Esophagus mucosa (tissue), 1 donor: ENCODE results near the gene NEUROG3. TPM values are rescaled to one million over a fixed set of nuclear protein-coding genes. Genes with fewer than 3 reads are reported as not detected.

Source experiments
- ATAC-seq: fragments of 200-7000 bp; cut with Tn5 transposase; one replicate; pipeline ENCODE4 v1.9.1; 2020
- total RNA-seq: library from RNA; stranded (reverse); gene quantifications from one replicate; pipeline ENCODE4 v1.2.4, GENCODE V29; 2023
- donor health status: DM: yes; HTN: yes; CAD: no.

Gene NEUROG3, protein sequence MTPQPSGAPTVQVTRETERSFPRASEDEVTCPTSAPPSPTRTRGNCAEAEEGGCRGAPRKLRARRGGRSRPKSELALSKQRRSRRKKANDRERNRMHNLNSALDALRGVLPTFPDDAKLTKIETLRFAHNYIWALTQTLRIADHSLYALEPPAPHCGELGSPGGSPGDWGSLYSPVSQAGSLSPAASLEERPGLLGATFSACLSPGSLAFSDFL
- not detected for total RNA-seq

DNA sequence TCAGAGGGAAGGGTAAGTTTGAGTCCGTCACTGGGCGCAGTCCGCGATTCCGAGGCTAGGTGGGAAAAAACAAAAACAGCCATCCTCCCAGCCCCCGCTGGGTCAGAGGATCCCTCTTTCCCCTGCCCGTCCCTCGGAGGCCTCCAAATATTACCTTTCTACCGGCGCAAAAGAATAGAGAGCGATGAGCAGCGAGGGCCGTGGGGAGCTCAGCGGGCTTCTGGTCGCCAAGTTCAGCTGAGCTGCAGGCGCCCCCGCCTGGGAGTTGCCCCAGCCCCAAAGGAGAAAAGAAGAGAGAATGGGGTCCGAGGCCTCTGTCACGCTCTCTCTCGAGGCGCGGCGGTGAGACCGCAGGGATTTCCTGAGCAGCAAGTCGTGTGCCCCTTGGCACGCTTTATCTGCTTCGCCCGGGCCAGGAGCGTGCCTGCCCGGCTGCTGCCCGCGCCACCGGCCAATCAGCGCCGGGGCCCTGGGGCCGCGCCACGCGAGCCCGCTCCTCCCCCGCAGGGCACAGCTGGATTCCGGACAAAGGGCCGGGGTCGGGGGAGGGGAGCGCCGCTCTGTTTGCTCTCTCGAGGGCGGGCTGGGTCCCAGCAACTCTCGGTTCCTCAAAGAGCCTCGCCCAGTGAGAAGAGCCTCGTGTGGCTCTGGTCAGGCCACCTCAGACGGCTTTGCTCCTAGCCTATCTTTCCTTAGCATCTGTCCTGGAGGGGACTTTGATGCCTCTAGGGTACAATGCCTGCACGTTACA is at the start of gene NEUROG3:
TSS of gene NEUROG3 (minus strand) at position 367 of the 751 bp plus-strand sequence. CDS start 379 bp downstream, outside the sequence.
- no peak for ATAC-seq

DNA sequence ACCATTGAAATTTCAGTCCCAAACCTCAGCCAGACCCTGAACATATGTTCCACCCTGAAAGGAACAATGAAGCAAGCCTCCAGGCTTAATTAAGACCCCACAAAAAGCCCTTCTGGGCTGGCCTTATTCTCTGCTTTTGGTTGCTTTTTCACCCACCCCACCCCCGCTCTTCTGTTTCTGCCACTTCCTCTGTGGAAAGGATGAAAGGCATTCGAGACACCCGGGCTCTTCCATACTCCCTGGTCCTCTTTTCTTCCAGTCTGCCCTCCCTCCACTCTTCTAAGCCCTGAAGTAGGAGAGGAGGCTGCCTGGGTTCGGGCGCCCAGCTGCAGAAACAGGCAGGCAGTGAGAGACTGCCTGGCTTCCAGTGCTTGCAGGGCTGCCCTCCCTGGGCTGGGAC is 47.4 kb upstream of the NEUROG3 start:
- no peak for ATAC-seq

DNA sequence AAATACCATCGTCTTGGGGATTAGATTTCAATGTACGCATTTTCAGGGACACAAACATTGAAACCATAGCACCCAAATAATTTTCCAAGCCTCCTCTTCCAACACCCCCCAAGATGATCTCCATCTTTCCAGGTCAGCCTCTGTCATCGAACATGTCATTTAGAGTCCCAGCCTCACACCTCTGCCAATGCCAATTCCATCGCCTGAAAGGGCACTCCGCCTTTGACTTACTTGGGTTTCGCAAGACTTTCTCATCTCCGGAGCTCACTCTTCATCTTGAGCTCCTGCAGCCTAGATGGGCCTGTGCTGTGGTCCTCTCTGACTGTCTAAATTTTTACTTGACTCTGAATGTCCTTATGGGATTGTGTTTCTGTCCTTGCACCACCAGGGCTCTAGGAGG is 46.4 kb upstream of the NEUROG3 start:
- no peak for ATAC-seq

DNA sequence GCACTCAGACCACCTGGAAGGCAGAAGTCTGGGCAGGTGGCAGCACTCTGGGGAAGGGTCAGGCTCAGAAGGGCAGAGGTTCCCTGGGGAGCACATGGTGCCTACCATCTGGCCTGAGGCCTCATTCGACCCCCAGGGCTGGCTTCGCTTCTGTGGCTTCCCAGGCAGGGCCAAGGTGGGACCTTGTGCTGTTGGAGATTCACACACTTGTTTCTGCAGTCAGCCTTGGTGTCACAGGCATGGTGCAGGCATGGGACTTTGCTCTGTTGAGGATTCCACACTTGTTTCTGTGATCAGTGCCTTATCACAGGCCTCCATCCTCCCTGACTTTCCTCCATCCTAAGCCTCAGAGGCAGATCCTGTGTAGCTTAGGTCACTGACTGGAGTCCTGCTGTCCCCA is 45.5 kb upstream of the NEUROG3 start:
- no peak for ATAC-seq

DNA sequence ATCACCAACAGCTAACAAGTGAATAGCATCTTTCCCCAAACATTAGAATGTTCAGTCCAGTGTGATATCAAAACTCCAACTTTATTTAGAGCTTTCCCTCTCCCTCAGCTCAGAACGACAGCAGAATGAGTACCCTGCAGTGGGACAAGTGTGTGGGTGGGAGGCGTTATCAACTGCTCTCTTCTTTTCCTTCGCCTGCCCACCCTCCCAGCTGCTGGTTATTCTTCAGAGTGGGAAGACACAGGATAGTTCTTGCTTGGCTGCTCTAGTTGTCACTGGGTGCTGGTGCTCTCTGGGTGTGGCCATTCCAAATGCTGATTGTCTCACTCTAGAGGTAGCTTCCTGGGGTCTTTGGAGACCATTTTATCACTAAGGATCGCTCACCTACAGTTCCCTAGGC is 43.1 kb upstream of the NEUROG3 start:
- ATAC-seq = no peak

DNA sequence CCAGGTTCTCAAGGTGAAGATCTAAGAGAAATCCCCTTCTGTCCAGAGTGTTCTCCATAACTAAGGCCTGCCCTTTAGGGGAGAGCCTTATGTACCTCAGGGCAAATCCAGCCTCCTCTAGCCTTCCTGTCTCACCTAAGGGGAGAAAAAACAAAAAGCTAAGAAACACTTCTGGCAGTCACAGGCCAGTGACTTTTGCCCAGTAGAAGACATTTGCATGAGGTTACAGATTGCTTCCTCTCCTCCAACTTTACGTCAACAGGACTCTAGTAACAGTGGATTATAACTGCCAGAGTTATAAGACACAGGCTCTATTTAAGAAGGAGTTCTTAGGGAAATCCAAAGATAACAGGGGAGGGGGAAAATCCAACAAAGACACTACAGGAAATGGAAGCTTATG is 40.9 kb upstream of the NEUROG3 start:
- no peak for ATAC-seq

DNA sequence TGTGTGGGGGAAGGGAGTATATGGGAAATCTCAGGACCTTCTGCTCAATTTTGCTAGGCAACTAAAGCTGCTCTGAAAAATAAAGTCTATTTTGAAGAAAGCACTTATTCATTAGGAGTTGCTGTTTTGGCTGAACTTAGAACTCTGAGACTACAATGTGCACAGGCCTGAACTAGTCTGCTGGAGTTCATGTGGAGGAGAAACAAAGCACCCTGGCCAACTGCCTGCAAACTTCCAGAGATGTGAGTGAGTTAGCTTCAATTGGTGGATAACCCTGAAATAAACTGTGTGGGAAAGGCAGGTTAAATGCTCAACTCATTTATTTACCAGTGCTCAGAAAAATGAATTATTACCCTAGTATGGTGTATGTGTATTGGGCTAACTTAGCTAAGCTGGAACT is 39.5 kb upstream of the NEUROG3 start:
- ATAC-seq = peak; percentile 60

DNA sequence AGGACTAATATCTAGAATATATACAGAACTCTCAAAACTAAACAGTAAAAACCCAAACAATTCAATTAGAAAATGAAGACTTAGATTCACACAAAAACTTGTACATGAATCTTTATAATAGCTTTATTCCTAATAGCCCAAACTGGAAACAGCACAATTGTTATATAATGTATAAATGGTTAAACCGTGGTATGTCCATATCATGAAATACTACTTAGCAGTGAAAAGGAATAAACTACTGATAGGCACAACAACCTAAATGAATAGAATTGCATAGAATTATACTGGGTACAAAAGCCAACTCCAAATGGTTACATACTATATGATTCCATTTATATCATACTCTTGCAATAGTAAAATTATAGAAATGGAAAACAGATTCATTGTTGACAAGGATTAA is 35.9 kb upstream of the NEUROG3 start:
- no peak for ATAC-seq

DNA sequence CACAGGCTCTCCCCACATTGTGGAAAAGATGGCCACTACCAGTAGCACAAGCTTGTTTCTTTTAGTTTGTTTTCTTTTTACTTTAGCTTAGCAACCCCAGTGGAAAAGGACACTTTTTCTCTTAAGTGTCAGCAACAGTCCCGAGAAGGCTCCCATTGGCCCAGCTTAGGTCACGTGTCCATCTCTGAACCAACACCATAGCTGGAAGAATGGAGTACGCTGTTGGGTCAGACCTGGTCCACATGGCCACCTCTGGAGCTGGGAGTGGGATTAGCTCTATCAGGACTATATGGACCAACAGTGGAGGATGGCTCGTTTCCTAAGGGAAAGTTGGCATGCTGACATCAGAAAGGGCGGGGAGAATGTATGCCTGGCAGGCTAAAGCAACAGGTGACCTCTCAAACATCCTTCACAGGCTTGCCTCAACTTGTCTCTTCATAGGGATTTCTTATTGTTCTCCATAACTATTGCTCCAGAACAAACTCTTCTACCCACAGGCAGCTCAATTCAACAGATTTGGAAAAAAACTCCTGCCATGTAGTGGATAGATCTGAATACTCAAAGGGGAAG is 27.6 kb upstream of the NEUROG3 start:
- ATAC-seq = no peak

DNA sequence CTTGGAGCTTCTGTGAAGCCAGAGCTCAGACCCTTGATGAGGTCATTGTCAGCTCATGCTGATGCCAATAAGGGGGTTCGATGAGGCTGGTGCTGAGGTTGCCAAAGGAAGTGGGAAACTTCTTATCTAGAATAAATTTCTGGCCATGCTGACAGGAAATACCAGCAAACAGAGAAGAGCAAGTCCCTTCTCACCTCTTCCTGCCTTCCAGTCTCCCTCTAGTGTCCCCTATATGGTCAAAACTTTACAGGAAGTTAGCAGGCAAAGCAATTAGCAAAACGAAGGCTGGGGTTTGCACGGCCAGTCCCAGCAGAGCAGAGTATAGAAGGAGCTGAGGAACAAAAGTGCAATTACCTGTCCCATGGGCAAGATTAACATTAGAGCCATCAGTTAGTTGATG is 15.1 kb upstream of the NEUROG3 start:
- ATAC-seq = no peak

DNA sequence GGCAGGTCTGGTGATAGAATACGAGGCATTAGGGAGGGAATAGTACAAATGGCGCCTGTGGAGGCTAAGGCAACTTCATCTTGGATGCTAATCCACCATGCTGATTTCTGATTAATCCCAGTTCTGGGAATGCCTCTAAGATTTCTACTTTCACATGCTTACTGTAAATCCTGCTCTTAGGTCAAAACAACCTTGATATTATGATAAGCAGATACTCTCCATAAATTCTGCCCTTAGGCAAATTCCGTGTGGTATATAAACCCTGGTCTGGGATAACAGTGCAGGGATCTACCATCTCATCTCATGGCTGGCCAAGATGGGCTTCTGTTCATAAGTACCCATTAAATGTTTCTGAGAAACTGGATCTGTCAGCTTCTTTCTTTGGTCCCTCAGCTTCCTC is 11.4 kb upstream of the NEUROG3 start:
- no peak for ATAC-seq

DNA sequence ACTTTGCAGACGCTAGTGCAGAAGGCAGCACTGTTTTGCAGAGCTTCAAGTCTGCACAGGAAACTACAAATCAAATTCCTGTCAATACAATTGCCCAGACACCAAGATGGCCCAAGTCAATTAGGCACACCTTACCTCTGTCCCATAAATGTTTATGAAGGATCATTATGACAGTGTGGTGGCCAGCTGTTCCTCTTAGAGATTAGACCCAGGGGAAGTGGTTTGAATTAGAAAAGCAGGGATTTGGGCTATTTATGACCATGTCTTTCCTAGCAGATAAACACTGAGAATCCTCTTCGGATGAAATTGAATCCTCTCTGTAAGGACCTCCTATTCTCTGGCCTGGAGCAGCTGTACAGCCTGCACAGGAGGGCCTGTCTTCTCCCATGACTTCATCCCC is 9.9 kb upstream of the NEUROG3 start:
- no peak for ATAC-seq

DNA sequence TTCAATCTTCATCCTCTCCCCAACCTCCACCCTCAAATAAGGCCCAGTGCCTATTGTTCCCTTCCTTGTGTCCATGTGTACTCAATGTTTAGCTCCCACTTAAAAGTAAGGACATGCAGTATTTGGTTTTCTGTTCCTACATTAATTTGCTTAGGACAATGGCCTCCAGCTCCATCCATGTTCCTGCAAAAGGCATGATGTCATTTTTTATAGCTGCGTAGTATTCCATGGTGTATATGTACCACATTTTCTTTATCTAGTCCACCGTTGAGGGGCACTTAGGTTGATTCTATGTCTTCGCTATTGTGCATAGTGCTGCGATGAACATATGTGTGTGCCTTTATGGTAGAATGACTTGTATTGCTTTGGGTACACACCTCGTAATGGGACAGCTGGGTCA is 7.2 kb upstream of the NEUROG3 start:
- no peak for ATAC-seq

DNA sequence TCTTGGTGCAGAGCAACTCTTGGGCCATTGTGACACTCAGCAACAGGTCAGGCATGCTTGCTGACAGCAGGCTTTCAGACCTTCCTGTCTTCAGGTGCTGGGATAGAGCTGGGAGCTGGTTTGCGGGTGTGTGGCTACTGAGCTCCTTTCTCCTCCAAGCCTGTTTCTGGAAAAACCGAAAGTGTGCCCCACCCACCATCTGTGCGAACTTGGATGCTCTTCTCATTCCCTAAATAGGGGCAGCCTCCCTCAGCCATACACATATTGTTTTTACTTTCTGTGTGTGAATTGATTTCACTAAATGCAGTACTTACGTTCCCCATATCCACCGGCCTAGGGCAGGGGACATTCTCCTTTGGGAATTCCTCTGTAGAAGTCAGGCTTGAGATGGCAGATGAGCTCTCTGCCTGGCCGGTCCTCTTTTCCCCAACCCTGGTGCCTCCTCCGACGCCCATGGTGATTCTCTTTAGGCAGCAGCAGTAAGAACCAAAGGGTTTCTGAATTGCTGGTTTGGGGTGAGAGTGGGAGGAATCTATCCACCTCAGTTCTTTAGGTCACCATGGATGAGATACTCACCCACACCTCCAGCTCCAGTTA is 6.3 kb upstream of the NEUROG3 start:
- no peak for ATAC-seq

DNA sequence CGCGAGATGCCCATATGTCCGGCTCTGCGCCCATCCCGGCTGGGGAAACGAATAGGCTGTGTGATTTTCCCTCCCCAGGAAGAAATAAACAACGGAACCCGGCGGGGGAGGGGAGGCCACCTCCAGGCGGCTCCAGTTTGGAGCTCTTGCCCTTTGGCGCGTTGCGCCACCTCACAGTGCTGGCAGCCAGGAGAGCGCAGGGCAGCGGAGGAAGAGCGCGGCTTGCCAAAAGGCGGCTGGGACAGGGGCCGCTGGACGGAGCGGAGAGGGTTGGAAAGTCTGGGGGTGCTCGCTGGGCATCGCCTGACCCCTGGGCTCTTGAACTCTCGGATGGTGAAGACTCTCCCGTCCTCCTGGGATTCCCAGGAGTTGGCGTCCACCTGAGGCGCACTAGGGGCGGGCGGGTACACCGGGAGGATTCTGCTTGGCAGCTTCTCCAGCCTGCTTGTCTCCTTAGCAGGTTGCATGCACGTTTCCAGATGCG is 5.3 kb upstream of the NEUROG3 start:
- no peak for ATAC-seq

DNA sequence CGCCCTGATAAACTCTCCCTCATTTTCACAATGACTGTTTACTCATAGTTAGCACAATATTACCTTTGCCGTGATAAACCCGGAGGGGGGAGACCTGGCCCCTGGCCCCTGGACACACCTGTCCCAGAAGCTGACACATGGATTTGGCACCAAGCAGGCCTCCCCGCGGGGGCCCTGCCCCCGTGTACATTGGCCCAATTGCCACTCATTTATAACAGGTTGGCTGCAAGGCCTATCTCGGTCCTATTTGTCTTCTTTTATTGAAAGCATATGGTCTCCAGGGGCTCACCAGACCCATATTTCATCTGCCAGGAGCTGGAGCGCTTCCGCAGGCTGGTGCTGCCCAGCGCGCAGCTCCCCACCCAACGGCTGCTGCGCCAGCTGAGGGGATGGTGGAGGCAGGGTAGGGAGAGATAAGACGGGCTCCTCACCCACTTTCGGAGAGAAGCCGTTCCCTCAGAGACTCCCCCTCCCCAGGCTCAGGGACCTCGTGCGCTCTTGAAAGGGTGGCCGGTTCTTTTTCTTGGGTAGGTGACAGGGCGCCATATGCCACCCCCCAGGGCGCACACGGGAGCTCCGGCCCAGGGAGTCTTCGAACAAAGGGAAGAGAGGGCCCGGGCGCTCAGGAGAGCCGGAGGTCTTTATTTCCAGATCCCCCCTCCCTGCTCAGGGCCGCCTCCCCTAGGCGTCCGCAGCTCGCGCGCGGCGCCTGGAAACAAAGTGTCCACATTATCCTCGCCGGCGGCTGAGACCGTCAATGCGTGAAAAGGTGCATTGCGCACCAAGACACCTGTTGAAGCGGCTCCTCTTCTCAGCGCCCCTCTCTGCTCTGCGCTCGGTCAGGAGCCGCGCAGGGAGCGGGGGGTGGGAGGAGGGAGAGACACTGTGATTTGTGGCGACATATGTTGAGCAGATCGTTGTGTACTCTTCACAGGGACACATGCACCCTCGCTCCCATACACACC is 4.3 kb upstream of the NEUROG3 start:
- ATAC-seq = no peak

DNA sequence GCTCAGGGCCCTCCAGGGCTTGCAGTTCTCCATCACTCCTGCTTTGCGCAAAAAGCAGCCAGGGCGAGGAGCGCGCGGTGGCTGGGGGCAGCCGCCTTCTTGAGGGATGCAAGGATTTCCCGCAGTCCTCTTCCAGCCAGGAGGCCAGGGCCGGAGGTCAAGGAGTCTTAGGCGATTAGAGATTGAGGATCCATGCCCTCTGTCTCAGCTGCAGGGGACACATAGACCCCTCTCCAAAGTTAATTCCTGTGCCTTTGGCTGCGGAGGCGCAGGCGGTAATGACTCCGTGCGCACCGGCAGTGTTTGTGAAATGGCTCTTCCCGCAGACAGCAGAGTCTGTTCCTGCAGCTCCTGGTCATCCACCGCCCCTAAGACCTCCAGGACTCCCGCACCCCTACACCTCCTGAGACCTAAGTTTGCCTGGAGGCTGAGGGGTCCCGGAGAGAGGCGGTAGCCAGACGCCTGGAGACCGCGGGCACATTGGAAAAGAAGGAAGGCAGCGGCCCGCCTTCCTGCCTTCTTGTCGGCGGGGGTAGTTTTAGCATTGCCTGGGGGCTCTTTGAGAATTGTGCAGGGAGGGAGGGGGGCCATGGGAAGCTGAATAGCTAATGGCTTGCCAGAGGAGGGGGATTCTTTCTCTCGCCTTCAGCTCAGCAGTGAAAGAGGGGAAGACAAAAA is 3.3 kb upstream of the NEUROG3 start:
- ATAC-seq = no peak

DNA sequence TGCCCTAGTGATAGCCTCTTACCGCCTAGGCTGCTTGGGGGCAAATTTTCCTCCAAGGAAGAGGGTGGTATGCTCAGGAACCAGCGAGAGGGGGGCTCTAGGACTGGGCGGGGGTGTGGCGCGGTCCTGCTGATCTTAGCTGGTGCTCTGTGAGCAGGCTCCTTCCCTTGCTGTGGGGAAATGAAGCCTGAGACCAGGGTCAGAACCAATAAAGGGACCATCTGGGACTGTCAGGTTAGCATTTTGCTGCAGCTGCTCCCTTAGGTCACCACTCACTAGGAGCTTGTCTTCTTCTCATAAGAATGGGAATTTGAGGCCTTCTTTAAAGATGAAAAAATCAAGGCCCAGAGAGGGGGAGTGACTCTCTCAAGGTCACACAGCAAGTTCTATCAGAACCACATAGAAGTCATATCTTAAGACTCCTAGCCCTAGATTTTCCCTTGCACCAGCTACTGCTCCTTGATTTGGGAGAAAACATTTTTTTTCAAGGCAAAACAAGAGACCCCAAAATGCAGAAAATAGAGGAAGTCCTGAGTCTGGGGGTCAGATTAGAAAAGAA is 2.0 kb upstream of the NEUROG3 start:
- no peak for ATAC-seq

DNA sequence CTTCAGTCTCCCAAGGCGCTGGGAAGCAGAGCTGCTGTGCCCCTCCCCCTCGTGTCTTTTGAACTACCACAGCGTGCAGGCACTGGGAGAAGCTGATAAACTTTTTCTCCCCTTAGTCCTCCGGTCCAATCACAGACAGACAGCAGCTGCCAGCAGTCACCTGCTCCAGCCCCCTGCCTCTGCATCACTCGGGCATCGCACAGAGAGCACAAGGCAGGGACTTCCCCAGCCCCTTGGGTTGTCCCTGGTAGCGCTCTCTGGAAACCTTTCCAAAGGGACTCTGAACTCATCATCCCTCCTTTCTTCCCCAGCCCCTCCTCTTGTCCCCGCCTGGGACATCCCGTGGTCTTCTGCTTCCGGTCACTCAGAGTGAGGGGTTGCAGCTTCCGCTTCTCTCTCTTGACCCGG is 1.4 kb upstream of the NEUROG3 start:
- ATAC-seq = no peak

DNA sequence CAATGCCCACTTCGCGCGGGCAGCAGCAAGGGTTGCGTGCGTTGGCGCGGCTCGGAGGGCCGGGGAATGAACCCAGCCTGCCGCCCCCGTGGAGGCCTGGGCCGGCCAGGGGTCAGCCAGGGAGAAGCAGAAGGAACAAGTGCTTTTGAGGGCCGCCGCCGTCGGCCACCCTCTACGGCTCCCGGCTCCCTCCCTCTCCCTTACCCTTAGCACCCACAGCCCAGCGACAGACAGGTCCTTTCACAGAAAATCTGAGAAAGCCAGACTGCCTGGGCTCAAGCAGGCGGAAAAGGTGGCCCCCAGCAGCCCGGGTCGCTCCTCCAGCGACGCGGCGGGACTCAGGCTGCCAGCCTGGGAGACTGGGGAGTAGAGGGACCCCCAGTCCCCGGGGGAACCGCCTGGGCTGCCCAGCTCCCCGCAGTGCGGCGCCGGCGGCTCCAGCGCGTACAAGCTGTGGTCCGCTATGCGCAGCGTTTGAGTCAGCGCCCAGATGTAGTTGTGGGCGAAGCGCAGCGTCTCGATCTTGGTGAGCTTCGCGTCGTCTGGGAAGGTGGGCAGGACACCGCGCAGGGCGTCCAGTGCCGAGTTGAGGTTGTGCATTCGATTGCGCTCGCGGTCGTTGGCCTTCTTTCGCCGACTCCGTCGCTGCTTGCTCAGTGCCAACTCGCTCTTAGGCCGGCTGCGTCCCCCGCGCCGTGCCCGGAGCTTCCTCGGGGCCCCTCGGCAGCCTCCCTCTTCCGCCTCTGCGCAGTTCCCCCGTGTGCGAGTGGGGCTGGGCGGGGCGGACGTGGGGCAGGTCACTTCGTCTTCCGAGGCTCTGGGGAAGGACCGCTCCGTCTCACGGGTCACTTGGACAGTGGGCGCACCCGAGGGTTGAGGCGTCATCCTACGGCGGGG is 815 bp downstream of the NEUROG3 start:
- ATAC-seq = no peak
